ENCODE data around the gene POLR1G. TPM values are rescaled to one million over a fixed set of nuclear protein-coding genes. Genes with fewer than 3 reads are reported as not detected.

Gene POLR1G
- total RNA-seq: 10.3 and 17.2 TPM in 2 replicates

GRCh38 chr19:45406226-45407090 lies at the start of gene POLR1G:
Gene POLR1G (plus strand): TSS chr19:45406644. CDS start chr19:45406697, 53 bp downstream.

GRCh38 chr19:45370410-45371204 lies 35.8 kb upstream of the POLR1G start, which contains the start of gene ERCC2:
Gene ERCC2 (minus strand): TSS chr19:45370573. CDS start chr19:45370540, 33 bp downstream.

GRCh38 chr19:45404557-45405434 lies 1.6 kb upstream of the POLR1G start, which contains the start of gene PPP1R13L:
Gene PPP1R13L (minus strand): TSS chr19:45405069. CDS start chr19:45398318, 6,751 bp downstream.

DNA sequence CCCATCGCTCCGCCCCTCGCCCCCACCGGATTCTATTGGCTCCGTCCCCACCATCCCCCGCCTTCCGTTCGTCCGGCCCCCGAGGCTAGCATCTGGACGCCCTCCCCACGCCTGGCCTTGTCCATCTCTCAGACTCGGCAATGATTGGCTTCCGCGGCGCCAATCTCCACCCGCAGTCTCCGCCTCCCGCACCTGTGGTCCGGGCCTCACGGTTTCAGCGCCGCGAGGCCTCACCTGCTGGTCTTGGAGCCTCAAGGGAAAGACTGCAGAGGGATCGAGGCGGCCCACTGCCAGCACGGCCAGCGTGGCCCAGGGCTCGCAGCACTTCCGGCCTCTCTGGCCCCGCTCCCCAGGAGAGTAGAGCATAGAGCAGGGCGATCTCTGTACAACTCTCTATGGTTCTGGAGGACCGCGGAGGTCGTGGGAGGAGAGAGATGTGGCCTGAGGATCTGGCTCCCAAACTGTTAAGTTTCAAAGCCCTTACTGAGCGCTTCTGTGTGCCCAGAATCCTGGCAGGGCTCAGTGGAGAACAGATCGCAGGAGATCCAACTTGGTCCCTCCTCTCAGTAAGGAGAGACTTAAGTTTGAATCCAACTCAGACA lies 17.2 kb downstream of the POLR1G start, which contains the start of gene ERCC1:
Gene ERCC1 (minus strand): TSS at position 329 of the 602 bp plus-strand sequence. CDS start 543 bp downstream, outside the sequence.

Other genes starting within 250 kb of the POLR1G start
- gene NKPD1, start 245.7 kb upstream of the POLR1G start, total RNA-seq: 1.1 and 2.1 TPM in 2 replicates
- 9.0 and 13.2 TPM in 2 replicates for gene TRAPPC6A, start 228.4 kb upstream of the POLR1G start, total RNA-seq
- gene BLOC1S3, start 227.9 kb upstream of the POLR1G start, total RNA-seq: 7.7 and 7.8 TPM in 2 replicates
- 0.38 and 2.0 TPM in 2 replicates for gene EXOC3L2, start 161.2 kb upstream of the POLR1G start, total RNA-seq
- 19.8 and 21.3 TPM in 2 replicates for gene MARK4, start 155.4 kb upstream of the POLR1G start, total RNA-seq
- not detected in 2 replicates for gene CKM, start 83.8 kb upstream of the POLR1G start, total RNA-seq
- gene KLC3, start 65.9 kb upstream of the POLR1G start, total RNA-seq: 49.6 and 69.6 TPM in 2 replicates
- gene ERCC2, start 36.1 kb upstream of the POLR1G start, total RNA-seq: 12.9 and 18.0 TPM in 2 replicates
- 93.5 and 112 TPM in 2 replicates for gene PPP1R13L, start 1.6 kb upstream of the POLR1G start, total RNA-seq
- 209 and 217 TPM in 2 replicates for gene ERCC1, start 17.3 kb downstream of the POLR1G start, total RNA-seq
- 6.6 and 7.5 TPM in 2 replicates for gene FOSB, start 61.4 kb downstream of the POLR1G start, total RNA-seq
- 6.7 and 16.6 TPM in 2 replicates for gene RTN2, start 90.4 kb downstream of the POLR1G start, total RNA-seq
- gene PPM1N, start 91.8 kb downstream of the POLR1G start, total RNA-seq: 1.9 and 4.1 TPM in 2 replicates
- gene VASP, start 100.8 kb downstream of the POLR1G start, total RNA-seq: 153 and 157 TPM in 2 replicates
- 9.7 and 13.0 TPM in 2 replicates for gene OPA3, start 178.2 kb downstream of the POLR1G start, total RNA-seq
- gene GPR4, start 195.6 kb downstream of the POLR1G start, total RNA-seq: not detected in 2 replicates
- gene EML2, start 232.8 kb downstream of the POLR1G start, total RNA-seq: 74.6 and 132 TPM in 2 replicates